H1 (cell line): ENCODE measurements around the gene TDP1. TPM values are rescaled to one million over a fixed set of nuclear protein-coding genes. Genes with fewer than 3 reads are reported as not detected.

ENCODE experiments used
- CTCF ChIA-PET: fragments of 300-600 bp; sonication (Branson Sonifier 250); formaldehyde crosslinking; loops from one replicate; lab custom pipeline; 2021; ENCODE audit not compliant: partially characterized antibody; lab: Charles Lee
- POLR2A ChIA-PET: fragments of 300-600 bp; sonication (Branson Sonifier 250); formaldehyde crosslinking; loops from one replicate; lab custom pipeline; 2021; ENCODE audit warnings: inconsistent platforms; ENCODE audit not compliant: partially characterized antibody; lab: Charles Lee
- DNase-seq, 2 experiments: peaks; one replicate each; pipeline versions ENCODE4 v3.0.0 to v3.0.0-alpha.2; 2010 to 2022; ENCODE audit warnings: low spot score in 2 of 2, low read depth in 1 of 2, mixed read lengths in 1 of 2
- FAIRE-seq: peaks from 2 replicates; lab custom pipeline; 2011; peaks lifted over from hg19 to GRCh38; lab: Jason Lieb, UNC
- H2AFZ ChIP-seq: 2 replicates; pipeline ENCODE4 v1.8.1; 2012; ENCODE audit warnings: low read length, inconsistent platforms
- H2AK5ac ChIP-seq: 2 replicates; pipeline ENCODE4 v1.6.1; 2013; ENCODE audit warnings: low read depth, low read length
- H2BK120ac ChIP-seq: replicated peaks from 2 replicates; pipeline ENCODE3; 2013; ENCODE audit warnings: low read depth, low read length, inconsistent platforms
- H2BK12ac ChIP-seq: 2 replicates; pipeline ENCODE4 v1.6.1; 2013; ENCODE audit warnings: low read depth, low read length
- H2BK15ac ChIP-seq: 2 replicates; pipeline ENCODE4 v1.6.1; 2013; ENCODE audit warnings: low read length
- H2BK20ac ChIP-seq: 2 replicates; pipeline ENCODE4 v1.6.1; 2013; ENCODE audit warnings: low read length
- H2BK5ac ChIP-seq: 2 replicates; pipeline ENCODE4 v1.6.1; 2013; ENCODE audit warnings: low read depth, low read length
- H3K14ac ChIP-seq: 2 replicates; pipeline ENCODE4 v1.6.1; 2013; ENCODE audit warnings: inconsistent platforms; ENCODE audit not compliant: insufficient read length
- H3K18ac ChIP-seq: 2 replicates; pipeline ENCODE4 v1.6.1; 2013; ENCODE audit warnings: low read length; ENCODE audit errors: extremely low read depth
- H3K23ac ChIP-seq: 2 replicates; pipeline ENCODE4 v1.6.1; 2013; ENCODE audit warnings: inconsistent platforms; ENCODE audit not compliant: insufficient read length
- H3K23me2 ChIP-seq: 2 replicates; pipeline ENCODE4 v1.6.1; 2013; ENCODE audit warnings: low read depth, low read length
- H3K27ac ChIP-seq: 2 replicates; pipeline ENCODE4 v1.6.1; 2011; ENCODE audit warnings: low read depth, low read length, inconsistent platforms
- H3K27me3 ChIP-seq, 4 experiments: replicated peaks in 1 of 4; 1 replicate in 1 of 4; 2 replicates in 3 of 4; pipeline versions ENCODE4 v1.6.1 to v1.8.1; 2011 to 2013; ENCODE audit warnings: low read length in 3 of 4, mild to moderate bottlenecking in 3 of 4, inconsistent platforms in 2 of 4, mixed read lengths in 2 of 4, moderate library complexity in 1 of 4; ENCODE audit not compliant: control insufficient read depth in 3 of 4, insufficient read depth in 3 of 4; ENCODE audit errors: extremely low read depth in 1 of 4
- H3K36me3 ChIP-seq, 4 experiments: 2 replicates each; pipeline versions ENCODE4 v1.6.1 to v1.8.1; 2011 to 2013; ENCODE audit warnings: mild to moderate bottlenecking in 4 of 4, low read length in 3 of 4, moderate library complexity in 2 of 4, control low read depth in 1 of 4, inconsistent platforms in 1 of 4; ENCODE audit not compliant: insufficient read depth in 4 of 4, control insufficient read depth in 2 of 4
- H3K4ac ChIP-seq: replicated peaks from 2 replicates; pipeline ENCODE3; 2013; ENCODE audit warnings: low read length, low read depth, mixed read lengths, inconsistent platforms; ENCODE audit not compliant: insufficient read length
- H3K4me1 ChIP-seq, 4 experiments: replicated peaks in 1 of 4; 1 replicate in 1 of 4; 2 replicates in 3 of 4; pipeline versions ENCODE4 v1.6.1 to v1.8.1; 2011 to 2013; ENCODE audit warnings: low read length in 3 of 4, inconsistent platforms in 2 of 4, mixed read lengths in 1 of 4; ENCODE audit not compliant: insufficient read depth in 4 of 4, control insufficient read depth in 3 of 4
- H3K4me2 ChIP-seq, 2 experiments: 2 replicates each; pipeline versions ENCODE4 v1.6.1 to v1.8.1; 2011 to 2013; ENCODE audit warnings: low read depth in 2 of 2, low read length in 2 of 2, control low read depth in 1 of 2, inconsistent platforms in 1 of 2, mild to moderate bottlenecking in 1 of 2; ENCODE audit not compliant: insufficient read depth in 1 of 2
- H3K4me3 ChIP-seq, 4 experiments: fragments of 200-600, 300-600 bp in 1 of 4; sonication (generic), shearing (Covaris generic), sonication (Bioruptor Twin) in 1 of 4; 2 replicates each; pipeline versions ENCODE4 v1.5.1 to v1.8.1; 2011 to 2016; ENCODE audit warnings: low read length in 4 of 4, low read depth in 3 of 4, control low read depth in 2 of 4, inconsistent platforms in 2 of 4, mild to moderate bottlenecking in 2 of 4, mixed read lengths in 1 of 4, moderate library complexity in 1 of 4; ENCODE audit not compliant: insufficient read depth in 2 of 4; ENCODE audit errors: extremely low read depth in 1 of 4
- H3K56ac ChIP-seq: replicated peaks from 2 replicates; pipeline ENCODE3; 2013; ENCODE audit warnings: low read depth, mild to moderate bottlenecking, mixed read lengths, low read length, inconsistent platforms; ENCODE audit not compliant: insufficient read length
- H3K79me1 ChIP-seq: 2 replicates; pipeline ENCODE4 v1.6.1; 2013; ENCODE audit warnings: low read depth, low read length, control low read depth
- H3K79me2 ChIP-seq, 2 experiments: 2 replicates each; pipeline versions ENCODE4 v1.6.1 to v1.8.1; 2012 to 2013; ENCODE audit warnings: low read length in 2 of 2, mild to moderate bottlenecking in 2 of 2, inconsistent platforms in 1 of 2; ENCODE audit not compliant: insufficient read depth in 2 of 2, control insufficient read depth in 1 of 2
- H3K9ac ChIP-seq, 4 experiments: replicated peaks in 1 of 4; 1 replicate in 1 of 4; 2 replicates in 3 of 4; pipeline versions ENCODE4 v1.6.1 to v1.8.1; 2011 to 2013; ENCODE audit warnings: low read depth in 3 of 4, low read length in 3 of 4, control low read depth in 2 of 4, mild to moderate bottlenecking in 2 of 4, moderate library complexity in 2 of 4, inconsistent platforms in 1 of 4; ENCODE audit errors: extremely low read depth in 1 of 4
- H3K9me3 ChIP-seq, 2 experiments: 2 replicates each; pipeline versions ENCODE4 v1.6.1 to v1.8.1; 2012 to 2013; ENCODE audit warnings: mild to moderate bottlenecking in 2 of 2, moderate library complexity in 2 of 2, control low read depth in 1 of 2, inconsistent platforms in 1 of 2, low read depth in 1 of 2, low read length in 1 of 2, mixed read lengths in 1 of 2; ENCODE audit not compliant: insufficient read depth in 2 of 2
- H4K20me1 ChIP-seq, 2 experiments: replicated peaks in 1 of 2; 2 replicates each; pipeline versions ENCODE3 to v1.8.1; 2011 to 2013; ENCODE audit warnings: inconsistent platforms in 2 of 2, low read length in 2 of 2, mild to moderate bottlenecking in 1 of 2; ENCODE audit not compliant: insufficient read depth in 2 of 2, control insufficient read depth in 1 of 2
- H4K5ac ChIP-seq: 2 replicates; pipeline ENCODE4 v1.6.1; 2013; ENCODE audit warnings: low read length, low read depth, mixed read lengths, inconsistent platforms; ENCODE audit not compliant: insufficient read length
- H4K8ac ChIP-seq: 2 replicates; pipeline ENCODE4 v1.8.0; 2013; ENCODE audit warnings: mild to moderate bottlenecking, moderate library complexity, low read length, inconsistent platforms; ENCODE audit not compliant: insufficient read depth; ENCODE audit errors: extremely low read depth
- H4K91ac ChIP-seq: replicated peaks from 2 replicates; pipeline ENCODE3; 2013; ENCODE audit warnings: low read length, mixed read lengths, inconsistent platforms; ENCODE audit not compliant: insufficient read length
- CHD2 ChIP-seq: IDR thresholded peaks from 2 replicates; pipeline ENCODE4 v1.6.1; 2012; ENCODE audit warnings: low read length, improper control_type of control experiment
- CTBP2 ChIP-seq: IDR thresholded peaks from 2 replicates; pipeline ENCODE4 v1.7.0; 2011; ENCODE audit warnings: borderline replicate concordance, mild to moderate bottlenecking, moderate library complexity, mixed read lengths, low read length; ENCODE audit not compliant: insufficient read depth, insufficient read length
- HDAC2 ChIP-seq, 2 experiments: fragments of 300-600 bp in 1 of 2; sonication (generic) in 1 of 2; IDR thresholded peaks; 2 replicates each; pipeline ENCODE4 v1.6.1; 2011 to 2012; ENCODE audit warnings: low read depth in 2 of 2, low read length in 2 of 2, mild to moderate bottlenecking in 2 of 2, moderate library complexity in 2 of 2, borderline replicate concordance in 1 of 2, inconsistent platforms in 1 of 2
- MAFK ChIP-seq: IDR thresholded peaks from 2 replicates; pipeline ENCODE4 v1.6.1; 2012; ENCODE audit warnings: low read depth, mild to moderate bottlenecking, improper control_type of control experiment, low read length
- PHF8 ChIP-seq: fragments of 200-600 bp; sonication (generic); conservative IDR thresholded peaks from 2 replicates; pipeline ENCODE4 v1.7.1; 2012; ENCODE audit warnings: low read depth, mild to moderate bottlenecking, inconsistent platforms, low read length, moderate library complexity
- TAF1 ChIP-seq: IDR thresholded peaks from 2 replicates; pipeline ENCODE4 v1.6.1; 2011; ENCODE audit warnings: mild to moderate bottlenecking, low read depth, low read length
- WGBS, 2 experiments: shearing (Covaris generic) in 1 of 2; methylation state at CpG; one replicate each; pipeline versions ENCODE4 v1.1.6 to v1.1.7; 2013 to 2015; ENCODE audit warnings: low lambda C conversion rate in 2 of 2, mixed read lengths in 2 of 2, inconsistent platforms in 1 of 2, low coverage in 1 of 2, missing lambda C conversion rate in 1 of 2; ENCODE audit not compliant: insufficient replicate concordance in 2 of 2, insufficient coverage in 1 of 2, insufficient read length in 1 of 2; ENCODE audit errors: extremely low coverage in 1 of 2, missing lambda C conversion rate in 1 of 2; 5-methylcytosine and 5-hydroxymethylcytosine counted together
- polyA plus RNA-seq, 7 experiments: library from polyadenylated mRNA; depleted of rRNA in 3 of 7; stranded (reverse) in 5 of 7; unstranded in 2 of 7; fragments of >200 nt in 5 of 7; fragments of 200-250 nt in 2 of 7; gene quantifications; 1 replicate in 5 of 7; 2 replicates in 1 of 7; 4 replicates in 1 of 7; pipeline versions ENCODE4 v1.2.1 to v1.2.3, GENCODE V29; 2011 to 2013; ENCODE audit warnings: missing spikeins in 2 of 7, mixed read lengths in 2 of 7
- total RNA-seq: library from RNA; stranded (reverse); fragmentation: NEBNext Ultra II Directional; extraction: Animal tissue kit (Norgen Biotek cat#: 25700); gene quantifications from 2 replicates; pipeline ENCODE4 v1.2.1, GENCODE V29; 2021
- TF ChIP-seq, protein P1 (sequence below): IDR thresholded peaks from 2 replicates; pipeline ENCODE4 v1.6.1; 2011; ENCODE audit warnings: low read length, improper control_type of control experiment

The TDP1 gene
- total and polyA plus RNA-seq, 2 of the 8 experiments (the other 6 are each of a cell fraction or from before 2014, with no cell fraction given), result 32.2 to 69.9 TPM

GRCh38 chr14:90087433-90087832 lies 131.7 kb downstream of the TDP1 start:
- ChIA-PET CTCF (interaction anchor here (1.7 to 2.0 kb wide), 2 partner anchors 10 to 23 kb away, joined by 4 to 9 read pairs; no protein-coding TSS in a partner anchor), POLR2A (no interaction called here)
- H3K79me2 ChIP-seq, result no peaks in the 10 kb centered on the region
- no peaks in the 10 kb centered on the region for H3K79me1 ChIP-seq
- H2BK5ac ChIP-seq, result no peak overlapping the region
- H3K4me1 ChIP-seq, result peaks cover 0 to 3% (median 0%) of the 10 kb centered on the region in 4 experiments; a peak in 2 of 7 replicates
- H4K8ac ChIP-seq, result no peak overlapping the region
- no peak overlapping the region for H2BK12ac ChIP-seq
- FAIRE-seq (no peak), DNase-seq (no peak)
- no peak overlapping the region for H3K4me3 ChIP-seq
- no peak overlapping the region for H3K9ac ChIP-seq
- 0 out of 4 replicates have a peak, but pooled peaks cover 0 to 6% of the 10 kb centered on the region in 2 experiments for H3K9me3 ChIP-seq
- no peak overlapping the region for H4K5ac ChIP-seq
- H4K91ac ChIP-seq, result no peak overlapping the region
- no peaks in the 10 kb centered on the region for H3K23me2 ChIP-seq
- H2AFZ ChIP-seq, result no peak overlapping the region
- no peaks in the 10 kb centered on the region for H4K20me1 ChIP-seq
- H3K36me3 ChIP-seq, result no peaks in the 10 kb centered on the region
- no peak overlapping the region for H3K27ac ChIP-seq
- no peak overlapping the region for H2AK5ac ChIP-seq
- H2BK15ac ChIP-seq, result no peak overlapping the region
- no peak overlapping the region for H3K14ac ChIP-seq
- no peak overlapping the region for H2BK20ac ChIP-seq
- no peak overlapping the region for H3K18ac ChIP-seq
- no peak overlapping the region for H2BK120ac ChIP-seq
- 92% methylated on average over 6 of the region's 6 CpGs; no CpG with 5 or more reads in 1 of the 2 experiments for WGBS, 2 experiments
- H3K23ac ChIP-seq, result no peak overlapping the region
- no peaks in the 10 kb centered on the region for H3K27me3 ChIP-seq
- no peak overlapping the region for H3K4ac ChIP-seq
- no peak for TF ChIP-seq MAFK
- TF ChIP-seq CTBP2, result no peak
- TF ChIP-seq, protein P1, sequence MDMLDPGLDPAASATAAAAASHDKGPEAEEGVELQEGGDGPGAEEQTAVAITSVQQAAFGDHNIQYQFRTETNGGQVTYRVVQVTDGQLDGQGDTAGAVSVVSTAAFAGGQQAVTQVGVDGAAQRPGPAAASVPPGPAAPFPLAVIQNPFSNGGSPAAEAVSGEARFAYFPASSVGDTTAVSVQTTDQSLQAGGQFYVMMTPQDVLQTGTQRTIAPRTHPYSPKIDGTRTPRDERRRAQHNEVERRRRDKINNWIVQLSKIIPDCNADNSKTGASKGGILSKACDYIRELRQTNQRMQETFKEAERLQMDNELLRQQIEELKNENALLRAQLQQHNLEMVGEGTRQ, result no peak
- no peak for TF ChIP-seq TAF1
- no peak for TF ChIP-seq CHD2
- no peak for TF ChIP-seq HDAC2 (IDR thresholded peaks at IDR 0.05; ENCODE audit: borderline replicate concordance in 1 of 2, low read depth in 2 of 2, low read length in 2 of 2)
- no peak for TF ChIP-seq PHF8
- H3K56ac ChIP-seq, result no peak overlapping the region
- no peak overlapping the region for H3K4me2 ChIP-seq
